AG09319 (cell line): Measurements from ENCODE around the gene ISLR.

ENCODE experiments used
- DNase-seq: peaks from one replicate; pipeline ENCODE4 v3.0.0-alpha.2; 2010; ENCODE audit warnings: low read depth; ENCODE audit errors: extremely low read depth
- TF ChIP-seq, protein P1 (sequence below): IDR thresholded peaks from 2 replicates; pipeline ENCODE4 v1.5.1; 2011; ENCODE audit warnings: low read depth, mild to moderate bottlenecking, inconsistent platforms, low read length, moderate library complexity

Gene ISLR

DNA sequence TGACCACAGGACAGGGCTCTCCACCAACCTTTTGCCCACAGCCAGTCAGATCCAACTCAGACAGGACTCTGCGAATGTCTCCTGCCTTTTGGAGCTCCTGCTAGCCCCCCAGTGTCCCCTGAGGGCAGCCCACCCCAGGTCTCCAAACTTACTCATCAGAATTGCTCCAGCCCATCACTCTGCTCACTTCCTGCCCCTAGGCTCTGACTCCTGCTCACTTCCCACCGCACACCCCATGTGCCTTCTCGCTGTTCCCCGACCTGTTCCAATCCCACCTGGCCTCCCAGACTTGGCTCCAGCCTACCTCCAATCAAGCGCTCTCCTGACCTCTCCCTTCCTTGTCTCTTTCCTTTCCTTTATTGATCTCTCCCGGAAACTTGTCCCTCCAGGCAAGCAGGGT is 35.0 kb downstream of the ISLR start:
- TF ChIP-seq, protein P1, sequence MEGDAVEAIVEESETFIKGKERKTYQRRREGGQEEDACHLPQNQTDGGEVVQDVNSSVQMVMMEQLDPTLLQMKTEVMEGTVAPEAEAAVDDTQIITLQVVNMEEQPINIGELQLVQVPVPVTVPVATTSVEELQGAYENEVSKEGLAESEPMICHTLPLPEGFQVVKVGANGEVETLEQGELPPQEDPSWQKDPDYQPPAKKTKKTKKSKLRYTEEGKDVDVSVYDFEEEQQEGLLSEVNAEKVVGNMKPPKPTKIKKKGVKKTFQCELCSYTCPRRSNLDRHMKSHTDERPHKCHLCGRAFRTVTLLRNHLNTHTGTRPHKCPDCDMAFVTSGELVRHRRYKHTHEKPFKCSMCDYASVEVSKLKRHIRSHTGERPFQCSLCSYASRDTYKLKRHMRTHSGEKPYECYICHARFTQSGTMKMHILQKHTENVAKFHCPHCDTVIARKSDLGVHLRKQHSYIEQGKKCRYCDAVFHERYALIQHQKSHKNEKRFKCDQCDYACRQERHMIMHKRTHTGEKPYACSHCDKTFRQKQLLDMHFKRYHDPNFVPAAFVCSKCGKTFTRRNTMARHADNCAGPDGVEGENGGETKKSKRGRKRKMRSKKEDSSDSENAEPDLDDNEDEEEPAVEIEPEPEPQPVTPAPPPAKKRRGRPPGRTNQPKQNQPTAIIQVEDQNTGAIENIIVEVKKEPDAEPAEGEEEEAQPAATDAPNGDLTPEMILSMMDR, result no peak
- DNase-seq, result no peak

GRCh38 chr15:74208901-74209559 is 35.5 kb downstream of the ISLR start:
- DNase-seq, result no peak
- TF ChIP-seq, protein P1, result no peak

GRCh38 chr15:74209560-74209958 is 36.0 kb downstream of the ISLR start:
- DNase-seq, result no peak
- TF ChIP-seq, protein P1, result no peak

DNA sequence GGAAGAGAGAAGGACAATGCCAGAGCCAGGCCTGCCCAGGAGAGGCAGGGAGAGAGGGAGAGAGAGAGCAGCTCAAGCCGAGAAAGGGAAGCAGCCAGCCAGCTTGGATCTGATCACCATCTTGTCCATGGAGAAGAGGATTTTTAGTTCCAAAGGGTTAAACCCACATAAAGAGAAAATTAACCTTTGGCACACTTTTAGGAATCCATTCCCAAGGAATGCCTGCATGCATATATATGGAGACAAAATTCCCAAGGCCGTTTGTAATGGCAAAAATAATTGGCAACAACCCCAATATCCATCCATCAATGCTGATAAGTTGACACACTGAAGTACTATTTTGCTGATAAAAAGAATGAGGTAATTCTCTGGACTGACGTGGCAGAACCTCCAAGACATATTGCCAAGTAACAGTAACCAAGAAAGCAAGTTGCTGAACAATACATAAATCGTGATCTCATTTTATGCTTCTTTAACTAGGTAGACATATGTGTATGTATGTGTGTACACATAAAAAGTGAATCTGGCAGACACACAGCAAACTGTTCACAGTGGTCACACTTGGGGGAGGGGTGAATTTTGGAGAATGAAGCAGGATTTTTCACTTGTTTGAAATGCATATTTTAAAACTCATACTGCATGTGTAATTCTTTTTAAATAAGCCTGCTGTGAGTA is 36.6 kb downstream of the ISLR start:
- DNase-seq, result no peak
- TF ChIP-seq, protein P1, result no peak

DNA sequence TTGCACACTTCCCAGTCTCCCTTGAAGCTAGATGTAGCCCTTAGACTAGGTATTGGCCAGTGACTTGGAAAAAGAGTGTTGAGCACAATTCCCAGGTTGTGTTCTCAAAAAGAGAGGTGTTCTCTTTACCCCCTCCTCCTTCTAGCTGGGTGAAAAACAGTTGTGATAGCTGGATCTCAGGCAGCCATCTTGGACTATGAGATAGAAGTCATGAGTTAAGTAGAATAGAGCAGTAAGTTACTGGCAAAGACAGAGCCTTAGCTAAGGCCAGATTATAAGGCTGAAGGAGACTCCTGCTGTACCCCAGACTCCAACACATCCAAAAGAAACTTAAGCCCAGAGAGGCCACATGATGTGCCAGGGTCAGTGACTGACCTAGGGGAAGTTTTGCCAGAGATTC is 37.2 kb downstream of the ISLR start:
- TF ChIP-seq, protein P1, result no peak
- DNase-seq, result no peak

DNA sequence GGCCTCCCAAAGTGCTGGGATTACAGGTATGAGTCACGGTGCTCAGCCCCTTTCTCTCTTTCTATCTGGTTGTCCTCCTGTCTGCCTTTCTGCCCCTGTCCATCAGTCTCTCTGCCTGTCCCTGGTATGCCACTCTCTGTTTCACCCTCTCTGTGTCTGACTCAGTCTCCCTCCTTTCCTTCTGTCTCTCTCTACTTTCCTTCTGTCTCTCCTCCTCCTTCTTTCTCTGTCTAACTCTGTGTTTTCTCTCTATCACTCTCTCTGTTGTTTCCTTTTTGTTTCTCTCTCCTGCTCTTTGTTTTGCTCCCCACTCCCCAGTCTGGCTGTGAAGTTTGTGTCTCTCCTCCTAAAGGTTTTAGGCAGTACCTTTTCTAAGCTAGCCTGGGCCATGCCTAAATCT is 38.1 kb downstream of the ISLR start:
- DNase-seq, result no peak
- TF ChIP-seq, protein P1, result no peak

DNA sequence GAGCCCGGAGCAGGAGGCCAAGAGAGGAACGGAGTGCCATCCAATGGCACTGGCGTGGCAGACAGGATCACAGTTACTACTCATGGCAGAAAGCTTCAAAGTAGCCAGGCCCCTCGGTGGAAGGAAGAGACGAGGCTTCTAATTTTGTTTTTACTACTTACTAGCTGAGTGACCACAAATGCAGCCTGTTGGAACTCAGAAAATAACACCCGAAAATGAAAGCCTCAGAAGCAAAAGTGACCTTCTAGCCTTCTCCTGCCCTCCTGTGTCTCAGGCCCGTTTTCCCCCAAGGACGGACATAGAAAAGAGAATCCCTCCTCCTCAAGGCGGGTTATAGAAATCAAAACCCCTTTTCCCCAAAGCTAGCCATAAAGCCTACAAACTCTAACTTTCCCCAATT is 39.0 kb downstream of the ISLR start:
- DNase-seq, result no peak
- TF ChIP-seq, protein P1, result no peak
